Measurements from ENCODE around the gene MKI67.

DNA sequence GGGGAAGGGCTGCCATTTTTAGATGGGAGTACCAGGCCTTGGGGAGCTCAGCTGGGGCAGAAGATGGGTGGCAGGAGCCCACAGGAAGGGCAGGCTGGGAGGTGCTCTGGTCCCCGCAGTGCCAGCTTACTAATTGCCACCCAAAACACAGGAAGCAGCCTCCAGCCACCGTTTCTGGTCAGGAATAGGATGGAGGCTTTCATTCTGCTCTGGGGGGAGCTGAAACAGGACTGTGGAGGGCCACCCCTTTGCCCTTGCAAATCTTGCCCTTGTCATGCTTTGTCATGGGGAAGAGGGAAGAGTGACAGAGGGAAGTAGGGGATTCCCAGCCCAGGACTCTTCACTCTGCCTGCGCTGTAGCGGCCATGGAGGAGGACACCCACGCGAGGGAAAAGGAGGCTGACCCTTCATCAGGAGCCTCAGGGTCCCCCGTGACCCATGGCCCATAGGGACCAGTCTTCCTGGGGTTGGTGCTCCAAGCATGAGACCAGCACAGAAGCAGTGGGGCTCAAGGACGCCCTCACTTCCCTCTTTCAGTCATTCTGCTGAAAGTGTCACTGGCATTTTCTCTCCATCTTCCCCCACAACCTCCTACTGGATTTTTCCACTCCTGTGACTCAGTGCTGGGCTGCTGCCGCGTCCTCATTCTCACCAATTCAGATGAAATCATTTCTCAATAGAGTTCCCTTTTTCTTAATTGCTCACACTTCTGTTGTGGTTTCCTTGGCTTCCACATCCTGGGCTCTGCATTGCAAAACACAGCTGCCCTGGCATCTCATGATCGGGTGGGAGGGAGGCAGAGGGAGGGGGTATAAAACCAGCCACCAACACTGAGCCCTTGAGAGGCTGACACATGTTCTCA, 61.9 kb downstream of the MKI67 start:
- TF ChIP-seq RAD21 (IDR thresholded peaks at IDR 0.05; ENCODE audit: low read depth) (no peak), YY1 (IDR thresholded peaks at IDR 0.05; ENCODE audit: low read depth) (no peak), TEAD4 (IDR thresholded peaks at IDR 0.05) (no peak), MAX (IDR thresholded peaks at IDR 0.05) (no peak), EP300 (IDR thresholded peaks at IDR 0.05; ENCODE audit: borderline replicate concordance) (no peak), NFIC (IDR thresholded peaks at IDR 0.05) (no peak), REST (IDR thresholded peaks at IDR 0.05; ENCODE audit: low read depth) (no peak)

Measured in Ishikawa (cell line).